CD4-positive, alpha-beta T cell (primary cell): Measurements from ENCODE around the gene CHST12. TPM values are rescaled to one million over a fixed set of nuclear protein-coding genes. Genes with fewer than 3 reads are reported as not detected.

ENCODE experiments used
- ATAC-seq: fragments of 200-7000 bp; cut with Tn5 transposase; one replicate; pipeline ENCODE4 v1.10.0; 2022; ENCODE audit warnings: mild to moderate bottlenecking; ENCODE audit not compliant: poor library complexity
- CTCF ChIA-PET: fragments of 350-600 bp; sonication (Branson Sonifier 250); formaldehyde crosslinking; loops from one replicate; lab custom pipeline; 2021; ENCODE audit warnings: antibody characterized with exemption, inconsistent platforms; lab: Charles Lee
- POLR2A ChIA-PET: fragments of 350-600 bp; sonication (Branson Sonifier 250); formaldehyde crosslinking; loops from one replicate; lab custom pipeline; 2021; ENCODE audit warnings: antibody characterized with exemption, inconsistent platforms; lab: Charles Lee
- DNase-seq, 14 experiments: peaks; one replicate each; pipeline ENCODE4 v3.0.0-alpha.2; 2013 to 2020; ENCODE audit warnings: mixed read lengths in 2 of 14
- H3K27ac ChIP-seq, 2 donors: one replicate each; pipeline versions ENCODE4 v1.5.1 to v1.7.0; 2013; ENCODE audit warnings: low read length in 2 of 2, low read depth in 1 of 2, mild to moderate bottlenecking in 1 of 2
- H3K27me3 ChIP-seq, 2 experiments: 1 replicate in 1 of 2; 2 replicates in 1 of 2; pipeline versions ENCODE4 v1.6.1 to v1.7.0; 2013; ENCODE audit warnings: low read length in 2 of 2, control low read depth in 1 of 2, mild to moderate bottlenecking in 1 of 2, moderate library complexity in 1 of 2; ENCODE audit not compliant: insufficient read depth in 2 of 2, control insufficient read depth in 1 of 2
- H3K36me3 ChIP-seq: one replicate; pipeline ENCODE4 v1.6.1; 2013; ENCODE audit warnings: low read length, control low read depth; ENCODE audit not compliant: insufficient read depth
- H3K4me1 ChIP-seq: one replicate; pipeline ENCODE4 v1.6.1; 2013; ENCODE audit warnings: low read length, control low read depth; ENCODE audit not compliant: insufficient read depth
- H3K4me3 ChIP-seq: one replicate; pipeline ENCODE4 v1.5.1; 2013; ENCODE audit warnings: mild to moderate bottlenecking, low read length, moderate library complexity
- H3K9me3 ChIP-seq, 2 experiments: 1 replicate in 1 of 2; 2 replicates in 1 of 2; pipeline versions ENCODE4 v1.6.1 to v1.7.0; 2013; ENCODE audit warnings: low read length in 2 of 2, mild to moderate bottlenecking in 2 of 2, control low read depth in 1 of 2, moderate library complexity in 1 of 2; ENCODE audit not compliant: control insufficient read depth in 1 of 2, insufficient read depth in 1 of 2
- H3K27ac Mint-ChIP-seq: one replicate; pipeline ENCODE4 v1.8.0; 2020; ENCODE audit warnings: mixed read lengths
- H3K27me3 Mint-ChIP-seq: one replicate; pipeline ENCODE4 v1.8.0; 2021; ENCODE audit warnings: mixed read lengths
- H3K36me3 Mint-ChIP-seq: one replicate; pipeline ENCODE4 v1.8.0; 2021; ENCODE audit warnings: low read depth, mixed read lengths
- H3K4me1 Mint-ChIP-seq: one replicate; pipeline ENCODE4 v1.8.0; 2021; ENCODE audit warnings: low read depth, mixed read lengths
- H3K4me3 Mint-ChIP-seq: one replicate; pipeline ENCODE4 v1.8.0; 2020; ENCODE audit warnings: mild to moderate bottlenecking, mixed read lengths
- H3K9me3 Mint-ChIP-seq: one replicate; pipeline ENCODE4 v1.8.0; 2020; ENCODE audit warnings: mixed read lengths
- intact Hi-C, 2 experiments: fragments of 100-400 bp; cut with DNase I in 1 of 2; cut with micrococcal nuclease in 1 of 2; formaldehyde crosslinking; loops; one replicate each; pipeline versions ENCODE4 v1.15.1 to v1.9.0; 2023 to 2025; cut with DNase I, micrococcal nuclease
- total RNA-seq, 174 experiments: library from RNA in 2 of 174; stranded (reverse) in 2 of 174; gene quantifications; one replicate each; pipeline ENCODE4 v1.2.3 and lab custom pipeline; 2021 to 2026
- TF ChIP-seq, protein P1 (sequence below): fragments of 200-600 bp; IDR thresholded peaks from one replicate; pipeline ENCODE4 v1.8.0; 2022; ENCODE audit warnings: antibody characterized with exemption, mild to moderate bottlenecking

The CHST12 gene
- total RNA-seq, 2 experiments from 2014 or later = 6.6 to 8.6 TPM

DNA sequence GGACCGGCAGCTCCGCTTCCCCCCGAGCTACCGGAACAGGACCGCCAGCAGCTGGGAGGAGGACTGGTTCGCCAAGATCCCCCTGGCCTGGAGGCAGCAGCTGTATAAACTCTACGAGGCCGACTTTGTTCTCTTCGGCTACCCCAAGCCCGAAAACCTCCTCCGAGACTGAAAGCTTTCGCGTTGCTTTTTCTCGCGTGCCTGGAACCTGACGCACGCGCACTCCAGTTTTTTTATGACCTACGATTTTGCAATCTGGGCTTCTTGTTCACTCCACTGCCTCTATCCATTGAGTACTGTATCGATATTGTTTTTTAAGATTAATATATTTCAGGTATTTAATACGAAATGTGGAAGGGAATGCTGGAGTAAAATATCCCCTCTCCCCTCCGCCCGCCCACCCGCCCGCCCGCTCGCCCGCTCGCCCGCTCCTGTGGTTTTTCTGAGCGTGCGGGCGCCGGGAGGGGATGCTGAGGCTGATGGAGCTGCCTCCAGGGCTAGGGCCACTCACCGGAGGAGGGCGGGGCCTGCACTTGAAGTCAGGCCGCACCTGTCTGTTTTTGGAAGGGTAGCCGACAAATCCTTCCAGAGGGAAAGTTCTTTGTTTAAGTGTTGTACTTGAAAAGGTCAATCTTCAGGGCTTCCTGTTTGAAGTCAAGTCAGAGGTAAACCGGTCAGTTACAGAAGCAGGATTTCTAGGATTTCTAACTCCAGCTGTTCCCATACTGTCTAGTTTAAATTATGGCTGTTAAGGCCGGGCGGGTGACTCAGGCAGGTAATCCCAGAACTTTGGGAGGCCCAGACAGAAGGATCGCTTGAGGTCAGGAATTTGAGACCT lies 30.5 kb downstream of the CHST12 start:
- DNase-seq (no peak), ATAC-seq (no peak)
- TF ChIP-seq, protein P1, sequence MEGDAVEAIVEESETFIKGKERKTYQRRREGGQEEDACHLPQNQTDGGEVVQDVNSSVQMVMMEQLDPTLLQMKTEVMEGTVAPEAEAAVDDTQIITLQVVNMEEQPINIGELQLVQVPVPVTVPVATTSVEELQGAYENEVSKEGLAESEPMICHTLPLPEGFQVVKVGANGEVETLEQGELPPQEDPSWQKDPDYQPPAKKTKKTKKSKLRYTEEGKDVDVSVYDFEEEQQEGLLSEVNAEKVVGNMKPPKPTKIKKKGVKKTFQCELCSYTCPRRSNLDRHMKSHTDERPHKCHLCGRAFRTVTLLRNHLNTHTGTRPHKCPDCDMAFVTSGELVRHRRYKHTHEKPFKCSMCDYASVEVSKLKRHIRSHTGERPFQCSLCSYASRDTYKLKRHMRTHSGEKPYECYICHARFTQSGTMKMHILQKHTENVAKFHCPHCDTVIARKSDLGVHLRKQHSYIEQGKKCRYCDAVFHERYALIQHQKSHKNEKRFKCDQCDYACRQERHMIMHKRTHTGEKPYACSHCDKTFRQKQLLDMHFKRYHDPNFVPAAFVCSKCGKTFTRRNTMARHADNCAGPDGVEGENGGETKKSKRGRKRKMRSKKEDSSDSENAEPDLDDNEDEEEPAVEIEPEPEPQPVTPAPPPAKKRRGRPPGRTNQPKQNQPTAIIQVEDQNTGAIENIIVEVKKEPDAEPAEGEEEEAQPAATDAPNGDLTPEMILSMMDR = no peak
- H3K4me3 Mint-ChIP-seq = no peak overlapping the region
- Histone ChIP-seq H3K9me3 (peaks cover 0 to 13% of the 10 kb centered on the region in 2 experiments), H3K4me1 (peaks cover 4% of the 10 kb centered on the region), H3K36me3 (peaks cover 36% of the 10 kb centered on the region), H3K4me3 (no peak overlapping the region), H3K27ac (no peak overlapping the region), H3K27me3 (no peaks in the 10 kb centered on the region)
- intact Hi-C loops = no loop called here
- ChIA-PET POLR2A (no interaction called here), CTCF (no interaction called here)
- no peaks in the 10 kb centered on the region for H3K27me3 Mint-ChIP-seq
- peaks cover 48% of the 10 kb centered on the region for H3K36me3 Mint-ChIP-seq
- no peak overlapping the region for H3K27ac Mint-ChIP-seq
- H3K9me3 Mint-ChIP-seq = peaks cover 4% of the 10 kb centered on the region
- peaks cover 6% of the 10 kb centered on the region for H3K4me1 Mint-ChIP-seq

DNA sequence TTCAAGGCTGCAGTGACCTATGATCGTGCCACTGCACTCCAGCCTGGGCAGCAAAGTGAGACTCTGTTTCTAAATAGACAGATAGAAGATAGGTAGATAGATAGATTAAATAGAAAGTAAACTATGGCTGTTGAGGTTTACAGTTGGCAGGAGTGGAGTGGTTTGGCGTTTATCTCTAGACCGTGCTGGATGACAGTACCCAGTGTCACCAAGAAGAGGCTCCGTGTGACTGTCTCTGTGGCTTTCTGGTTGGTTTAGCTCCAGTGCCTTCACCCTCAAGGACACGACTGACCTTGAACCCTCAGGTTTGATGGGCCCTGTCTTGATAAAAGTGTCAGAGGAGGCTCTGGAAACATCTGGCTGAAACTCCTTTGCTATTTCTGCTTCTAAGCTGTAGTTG lies 31.7 kb downstream of the CHST12 start:
- POLR2A ChIA-PET = no interaction called here

DNA sequence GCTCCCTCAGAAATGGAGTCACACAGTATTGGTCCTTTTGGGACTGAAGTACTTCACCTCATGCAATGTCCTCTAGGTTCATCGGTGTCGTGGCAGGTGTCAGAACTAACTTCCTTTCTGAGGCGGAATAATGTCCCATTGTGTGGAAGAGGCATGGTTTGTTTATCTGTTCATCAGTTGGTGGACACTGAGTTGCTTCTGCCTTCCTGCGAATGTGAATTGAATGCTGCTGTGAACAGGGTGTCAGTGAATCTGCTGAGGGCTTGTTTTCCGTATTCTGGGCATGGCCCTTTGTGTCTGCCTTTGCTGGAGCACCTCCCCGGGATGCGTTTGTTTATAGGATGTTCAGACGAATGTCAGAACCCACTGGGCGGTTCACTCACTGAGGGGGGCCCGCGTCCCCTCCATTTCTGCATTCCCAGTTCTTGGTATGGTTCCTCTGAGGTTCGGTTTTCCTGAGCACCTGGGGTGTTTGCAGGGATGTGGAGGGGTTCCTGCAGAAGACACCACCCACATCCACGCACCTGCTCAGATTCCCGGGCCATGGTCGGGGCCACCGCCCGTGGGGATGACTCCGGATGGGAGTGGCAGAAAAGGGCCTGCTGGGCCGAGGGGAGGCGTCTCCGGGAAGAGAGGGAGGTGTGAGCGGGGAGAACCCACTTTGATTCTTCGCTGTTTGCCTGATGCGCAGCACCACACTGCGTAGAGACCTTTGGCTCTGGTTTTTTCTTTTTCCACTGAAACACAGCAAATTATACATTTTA lies 33.1 kb downstream of the CHST12 start:
- peaks cover 36% of the 10 kb centered on the region for H3K36me3 ChIP-seq
- no peak for DNase-seq
- H3K36me3 Mint-ChIP-seq = peaks cover 47% of the 10 kb centered on the region
- ChIA-PET CTCF (no interaction called here), POLR2A (no interaction called here)
- no peak for ATAC-seq
- no peak overlapping the region for H3K27ac ChIP-seq
- no peaks in the 10 kb centered on the region for H3K9me3 Mint-ChIP-seq
- no peak overlapping the region for H3K4me3 ChIP-seq
- intact Hi-C loops = no loop called here
- H3K9me3 ChIP-seq = peaks cover 0 to 7% of the 10 kb centered on the region in 2 experiments
- H3K4me3 Mint-ChIP-seq = no peak overlapping the region
- H3K27me3 ChIP-seq = no peaks in the 10 kb centered on the region
- H3K27ac Mint-ChIP-seq = no peak overlapping the region
- TF ChIP-seq, protein P1 = no peak
- no peaks in the 10 kb centered on the region for H3K27me3 Mint-ChIP-seq
- H3K4me1 ChIP-seq = peaks cover under 1% of the 10 kb centered on the region
- H3K4me1 Mint-ChIP-seq = no peaks in the 10 kb centered on the region

More for the DNA sequence above, 31.7 kb downstream of the CHST12 start:
- H3K4me3 ChIP-seq = no peak overlapping the region
- no peak overlapping the region for H3K27ac Mint-ChIP-seq
- CTCF ChIA-PET = no interaction called here
- no peaks in the 10 kb centered on the region for H3K27me3 ChIP-seq
- H3K9me3 Mint-ChIP-seq = peaks cover 4% of the 10 kb centered on the region
- peaks cover 0 to 13% of the 10 kb centered on the region in 2 experiments for H3K9me3 ChIP-seq
- intact Hi-C loops = no loop called here
- no peak for DNase-seq
- peaks cover 4% of the 10 kb centered on the region for H3K4me1 ChIP-seq
- peaks cover 6% of the 10 kb centered on the region for H3K4me1 Mint-ChIP-seq
- no peak overlapping the region for H3K4me3 Mint-ChIP-seq
- H3K36me3 ChIP-seq = peaks cover 36% of the 10 kb centered on the region
- TF ChIP-seq, protein P1 = no peak
- no peaks in the 10 kb centered on the region for H3K27me3 Mint-ChIP-seq
- no peak overlapping the region for H3K27ac ChIP-seq
- no peak for ATAC-seq
- peaks cover 51% of the 10 kb centered on the region for H3K36me3 Mint-ChIP-seq
